K562 (cell line): ENCODE results near the gene B3GLCT.

Experiments
- KDM4B ChIP-seq, 2 experiments: fragments of 450-650 bp in 1 of 2; sonication (generic) in 1 of 2; IDR thresholded peaks; 2 replicates each; pipeline ENCODE4 v1.6.1; 2016 to 2017; ENCODE audit warnings: borderline replicate concordance in 2 of 2, antibody characterized with exemption in 1 of 2, low read depth in 1 of 2, mild to moderate bottlenecking in 1 of 2
- POLR2A ChIP-seq: fragments of 450-650 bp; conservative IDR thresholded peaks from 2 replicates; pipeline ENCODE4 v1.6.1; 2016
- TF ChIP-seq, protein P1 (sequence below), 2 experiments: fragments of 200-800 bp in 1 of 2; sonication (Bioruptor generic) in 1 of 2; sonication (generic) in 1 of 2; formaldehyde crosslinking in 1 of 2; IDR thresholded peaks in 1 of 2; conservative IDR thresholded peaks in 1 of 2; 2 replicates each; pipeline versions ENCODE4 v1.5.0 to v1.6.1; 2016 to 2020; ENCODE audit warnings: missing compliant biosample characterization in 1 of 2, missing genetic modification characterization in 1 of 2, missing genetic modification reagents in 1 of 2

GRCh38 chr13:31224174-31224669, 24.4 kb downstream of the B3GLCT start:
- TF ChIP-seq, protein P1, sequence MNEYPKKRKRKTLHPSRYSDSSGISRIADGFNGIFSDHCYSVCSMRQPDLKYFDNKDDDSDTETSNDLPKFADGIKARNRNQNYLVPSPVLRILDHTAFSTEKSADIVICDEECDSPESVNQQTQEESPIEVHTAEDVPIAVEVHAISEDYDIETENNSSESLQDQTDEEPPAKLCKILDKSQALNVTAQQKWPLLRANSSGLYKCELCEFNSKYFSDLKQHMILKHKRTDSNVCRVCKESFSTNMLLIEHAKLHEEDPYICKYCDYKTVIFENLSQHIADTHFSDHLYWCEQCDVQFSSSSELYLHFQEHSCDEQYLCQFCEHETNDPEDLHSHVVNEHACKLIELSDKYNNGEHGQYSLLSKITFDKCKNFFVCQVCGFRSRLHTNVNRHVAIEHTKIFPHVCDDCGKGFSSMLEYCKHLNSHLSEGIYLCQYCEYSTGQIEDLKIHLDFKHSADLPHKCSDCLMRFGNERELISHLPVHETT (CRISPR knock-in tag; conservative IDR thresholded peaks at IDR 0.05 in 1 of 2, IDR thresholded peaks at IDR 0.05 in 1 of 2), result no peak
- TF ChIP-seq POLR2A (no peak), KDM4B (IDR thresholded peaks at IDR 0.05; ENCODE audit: borderline replicate concordance in 2 of 2, low read depth in 1 of 2) (no peak)
